HG03575 (cell line): ENCODE data around the gene ZFPM1.

Experiments used
- ATAC-seq: cut with Tn5 transposase; IDR thresholded peaks from one replicate; pipeline ENCODE4 v1.9.1; 2021; ENCODE audit not compliant: unreplicated experiment, insufficient number of reproducible peaks, low FRiP score; ENCODE audit errors: extremely low read depth

The ZFPM1 gene

DNA sequence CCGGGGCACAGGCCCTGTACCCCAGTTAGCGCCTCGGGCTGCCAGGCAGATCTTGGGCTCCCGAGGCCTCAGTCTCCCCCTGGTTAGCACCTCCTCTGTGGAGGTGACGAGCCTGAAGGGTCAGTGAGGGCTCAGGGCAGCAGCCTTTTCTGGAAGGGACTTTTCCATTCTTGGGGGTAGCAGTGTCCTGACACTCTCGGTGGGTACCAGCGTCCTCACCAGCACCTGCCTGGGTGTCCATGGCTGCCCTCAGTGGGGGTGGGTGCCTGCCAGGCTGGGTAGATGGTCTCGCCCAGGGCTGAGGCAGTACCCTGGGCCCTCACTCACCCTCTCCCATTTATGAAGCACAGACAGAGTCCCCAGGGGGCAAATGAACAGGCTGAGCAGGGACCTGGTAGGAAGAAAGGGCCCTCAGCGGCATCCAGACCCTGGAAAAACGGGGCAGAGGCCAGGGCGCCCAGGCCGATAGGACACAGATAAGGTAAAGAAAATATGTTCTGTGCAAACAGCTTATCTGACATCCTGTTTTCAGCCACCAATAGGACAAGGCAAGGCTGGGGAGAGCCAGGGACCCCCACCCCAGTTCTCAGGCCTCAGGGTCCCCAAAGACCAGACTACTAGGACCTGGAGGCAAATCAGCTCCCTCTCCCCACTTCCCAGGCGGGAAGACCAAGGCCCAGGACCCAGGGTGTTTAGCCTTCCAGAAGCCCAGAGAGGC is 50.9 kb downstream of the ZFPM1 start:
- ATAC-seq, result no peak

DNA sequence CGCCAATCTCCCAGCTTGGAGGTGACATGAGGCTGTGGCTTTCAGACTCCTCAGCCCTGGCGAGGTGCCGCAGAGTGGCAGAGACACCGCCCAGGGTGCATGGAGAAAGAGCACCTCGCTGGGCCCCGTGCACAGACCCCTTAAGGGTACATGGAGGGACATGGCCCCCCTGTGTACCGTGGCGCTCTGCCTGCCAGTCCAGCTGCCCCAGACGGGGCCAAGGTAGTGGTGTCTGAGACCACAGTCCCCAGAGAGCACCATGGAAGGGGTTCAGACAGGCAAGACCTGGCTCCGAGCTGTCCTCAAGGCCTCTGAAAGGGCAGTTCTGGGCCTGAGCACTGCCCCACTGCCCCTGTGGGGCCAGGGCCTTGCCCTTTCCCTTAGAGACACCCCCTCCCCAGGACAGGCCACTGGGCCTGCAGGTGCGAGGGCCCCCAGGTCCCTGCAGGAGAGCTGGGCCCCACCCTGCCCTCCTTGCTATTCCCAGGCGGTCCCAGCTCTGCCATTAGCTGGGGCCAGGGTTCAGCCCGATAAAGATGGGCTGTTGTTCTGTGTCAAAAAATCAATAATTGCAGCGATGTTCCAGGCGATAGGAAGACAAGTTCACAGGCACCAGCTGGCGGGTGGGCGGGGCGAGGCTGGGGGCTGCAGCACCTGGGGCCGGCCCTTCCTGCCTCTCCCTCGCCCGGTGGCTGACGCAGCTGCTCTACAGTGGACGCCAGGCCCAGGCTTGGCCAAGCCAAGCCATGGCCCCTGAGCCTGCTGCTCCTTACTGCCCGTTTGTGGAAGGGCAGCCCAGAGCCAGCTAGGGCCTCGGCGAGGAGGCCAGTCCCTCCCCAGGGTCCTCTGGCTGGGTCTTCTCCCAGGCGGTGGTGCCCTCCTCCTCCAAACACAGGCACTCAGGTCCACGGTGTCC is 51.7 kb downstream of the ZFPM1 start:
- no peak for ATAC-seq

DNA sequence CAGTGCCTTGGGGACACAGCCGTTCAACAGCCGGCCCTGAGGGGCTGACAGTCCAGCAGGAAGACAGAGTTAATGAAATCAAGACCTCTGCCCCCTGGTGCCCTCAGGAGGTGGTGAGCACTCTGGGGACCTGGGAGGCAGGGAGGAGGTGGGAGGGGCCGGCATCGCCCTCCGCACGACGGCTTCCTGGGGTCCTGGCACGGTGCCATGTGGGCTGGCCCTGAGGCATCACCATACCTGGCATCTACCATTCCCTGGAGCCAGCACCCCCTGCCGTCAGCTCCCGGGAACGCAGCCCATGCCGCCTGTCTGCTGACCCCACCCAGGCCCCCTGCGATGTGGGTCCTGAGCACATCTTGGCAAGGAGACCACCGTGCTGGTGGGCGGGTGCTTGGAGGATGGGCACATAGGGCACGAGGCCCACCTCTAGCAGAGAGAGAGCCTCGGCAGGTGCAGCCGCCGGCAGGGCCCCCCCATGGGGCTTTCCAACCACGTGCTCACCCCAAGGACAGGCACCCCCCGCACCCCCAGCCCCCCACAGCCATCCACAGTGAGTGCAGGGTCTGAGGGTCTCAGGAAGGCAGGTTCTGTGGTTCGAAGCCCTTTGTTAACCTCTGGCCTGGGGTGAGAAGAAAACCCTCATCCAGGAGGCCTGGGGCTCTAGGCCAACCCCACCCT is 52.5 kb downstream of the ZFPM1 start:
- ATAC-seq, result no peak

DNA sequence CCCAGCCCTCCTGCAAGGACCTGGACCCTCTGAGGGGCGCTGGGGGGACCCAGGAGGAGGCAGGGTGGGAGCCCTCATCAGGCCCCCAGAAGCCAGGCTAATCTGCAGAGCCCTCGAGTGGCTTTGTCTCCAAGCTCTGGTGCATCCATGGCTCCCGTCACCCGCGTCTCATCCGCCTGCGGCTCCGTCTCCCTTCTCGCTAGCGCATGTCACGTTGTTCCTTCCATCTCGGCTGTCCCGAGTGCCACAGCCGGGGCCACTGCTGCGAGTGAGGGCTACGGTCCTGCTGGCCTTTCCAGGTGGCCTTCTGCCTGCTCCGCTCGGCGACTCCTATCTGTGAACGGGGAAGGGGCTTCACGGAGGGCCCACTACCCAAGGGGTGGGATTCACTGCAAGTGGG is 53.6 kb downstream of the ZFPM1 start:
- ATAC-seq, result no peak

DNA sequence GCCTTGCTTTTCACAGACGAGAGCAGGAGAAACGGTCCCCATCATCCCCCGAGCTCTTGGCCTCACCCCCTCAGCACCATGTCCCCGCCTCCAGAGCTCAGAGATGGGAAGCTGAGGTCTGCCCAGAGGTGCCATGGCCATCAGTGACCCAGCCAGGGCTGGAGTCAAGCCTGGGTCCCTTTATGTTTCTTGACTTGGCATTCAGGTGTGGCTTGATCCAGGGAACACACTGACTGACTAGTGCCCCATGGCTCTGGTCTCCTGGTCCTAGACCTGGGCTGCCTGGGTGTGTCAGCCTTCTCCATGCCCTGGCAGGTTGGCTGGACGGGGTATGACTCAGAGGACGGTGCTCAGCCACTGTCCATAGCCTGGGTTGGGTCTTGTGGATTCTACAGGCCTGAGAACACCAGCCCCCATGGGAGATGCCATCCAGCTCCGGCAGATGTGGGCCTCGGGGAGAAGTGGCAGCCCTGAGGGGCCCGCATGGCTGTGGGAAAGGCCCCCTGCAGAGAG is 54.2 kb downstream of the ZFPM1 start:
- ATAC-seq, result no peak

DNA sequence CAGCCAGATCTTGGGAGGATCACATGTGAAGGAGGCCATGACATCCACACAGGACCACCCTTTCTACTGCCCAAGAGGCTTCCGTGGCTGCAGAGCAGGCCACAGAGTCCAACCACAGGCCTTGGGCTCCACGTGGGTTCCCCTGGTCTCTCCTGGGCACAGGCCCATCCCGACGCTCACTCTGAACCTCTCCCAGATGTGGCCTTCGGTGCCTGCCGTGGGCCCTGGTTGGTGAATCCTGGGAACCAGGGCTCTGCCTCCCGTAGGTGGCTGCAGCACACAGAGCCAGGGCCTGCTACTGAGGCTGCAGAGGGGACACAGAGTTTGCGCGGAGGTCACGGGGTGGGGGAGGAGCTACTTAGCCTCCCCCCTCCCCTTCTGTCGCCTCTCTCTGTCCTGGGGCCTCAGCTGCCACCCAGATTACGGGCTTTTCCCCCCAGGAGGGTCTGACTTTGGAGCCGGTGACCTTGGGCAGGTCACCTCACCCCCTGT is 55.3 kb downstream of the ZFPM1 start:
- no peak for ATAC-seq

DNA sequence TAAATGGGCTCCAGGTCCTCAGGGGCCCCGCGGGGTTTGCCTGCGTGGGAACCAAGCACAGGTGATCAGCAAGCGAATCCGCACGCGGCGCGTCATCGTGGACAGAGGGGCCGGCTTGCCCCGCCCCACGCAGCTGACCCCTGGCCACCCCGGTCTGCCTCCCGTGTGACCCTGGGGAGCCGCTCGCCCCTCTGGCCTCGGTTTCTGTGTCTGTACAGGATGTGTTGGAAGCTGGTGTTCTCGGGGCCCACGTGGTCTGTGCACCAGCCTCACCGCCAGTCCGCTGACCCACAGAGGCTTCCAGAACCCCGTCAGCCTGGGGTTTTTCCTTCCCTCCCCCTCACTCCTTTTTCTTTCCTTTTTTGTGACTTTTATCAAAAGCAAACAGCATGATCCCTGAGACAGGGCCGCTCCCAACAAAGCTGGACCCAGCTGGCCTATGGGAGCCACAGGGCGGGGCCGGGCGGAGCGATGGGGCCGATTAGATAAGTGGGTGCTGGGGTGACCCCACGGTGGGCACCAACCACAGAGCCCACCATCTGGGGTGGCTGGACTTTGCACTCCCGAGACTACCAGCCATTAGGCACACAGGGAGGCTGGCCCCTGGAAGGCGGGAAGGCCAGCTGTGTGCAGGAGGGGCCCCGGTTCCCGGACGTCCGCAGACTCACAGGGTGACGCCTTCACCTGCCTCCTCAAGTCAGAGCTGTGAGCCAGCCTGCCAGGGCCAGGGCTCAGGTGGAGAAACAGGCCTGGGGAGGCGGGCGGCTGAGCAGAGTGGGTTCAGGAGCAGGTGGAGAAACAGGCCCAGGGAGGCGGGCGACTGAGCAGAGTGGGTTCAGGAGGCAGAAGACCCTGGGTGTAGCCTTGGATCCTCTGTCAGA is 56.0 kb downstream of the ZFPM1 start:
- no peak for ATAC-seq

DNA sequence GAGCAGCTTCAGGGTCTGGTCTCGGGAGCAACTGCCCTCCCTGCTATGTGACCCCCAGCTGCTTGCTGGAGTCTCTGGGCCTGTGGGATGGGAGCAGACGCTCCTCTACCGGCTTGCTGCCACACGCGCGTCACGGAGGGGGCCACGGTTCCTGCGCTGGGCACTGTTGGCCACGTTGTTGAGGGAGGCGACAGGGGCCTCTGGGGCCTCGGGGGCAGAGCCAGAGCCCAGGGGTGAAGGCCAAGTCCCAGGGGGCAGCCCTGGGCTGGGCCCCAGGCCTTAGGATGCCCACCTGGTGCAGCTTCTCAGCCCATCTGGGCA is 56.6 kb downstream of the ZFPM1 start:
- ATAC-seq, result no peak

DNA sequence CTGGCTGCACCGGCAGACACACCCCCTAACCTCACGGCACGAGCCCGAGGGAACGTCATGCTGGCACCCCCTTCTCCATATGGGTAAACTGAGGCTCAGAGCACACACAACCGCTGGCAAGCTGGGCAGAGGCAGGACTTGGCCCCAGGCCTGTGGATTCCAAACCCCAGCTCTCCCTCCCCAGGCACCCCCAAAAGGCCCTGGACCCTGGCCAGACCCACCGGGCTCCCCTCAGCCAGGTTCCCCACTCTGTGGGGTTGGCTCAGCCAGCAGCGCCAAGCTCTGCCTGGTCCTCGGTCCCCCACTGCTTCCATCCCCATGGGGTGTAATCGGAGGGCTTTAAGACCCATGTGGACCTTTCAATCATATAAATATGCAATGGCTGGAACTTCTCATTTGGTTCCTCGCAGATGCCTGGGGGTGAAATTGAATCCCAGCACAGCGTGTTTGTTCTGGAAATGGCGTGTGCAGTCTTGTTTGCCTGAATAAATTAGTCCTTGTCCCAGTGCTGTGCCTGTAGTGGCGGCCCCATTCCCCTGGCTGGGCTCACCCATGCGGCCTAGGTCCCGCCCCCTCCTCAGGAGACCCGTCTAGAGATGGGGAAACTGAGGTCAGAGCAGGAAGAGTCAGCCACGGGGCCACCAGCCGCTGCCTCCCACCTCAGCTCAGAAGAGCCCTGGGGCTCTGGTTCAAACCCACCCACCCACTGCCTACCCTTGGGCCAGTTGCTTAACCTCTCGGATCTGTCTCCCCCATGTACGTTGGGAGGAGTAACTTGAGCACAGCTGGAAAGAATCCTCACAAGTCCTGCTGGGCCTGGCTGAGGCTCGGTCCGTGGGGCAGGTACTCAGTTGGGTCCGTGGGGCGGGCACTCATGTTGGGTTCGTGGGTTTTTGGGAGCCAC is 57.3 kb downstream of the ZFPM1 start:
- no peak for ATAC-seq

DNA sequence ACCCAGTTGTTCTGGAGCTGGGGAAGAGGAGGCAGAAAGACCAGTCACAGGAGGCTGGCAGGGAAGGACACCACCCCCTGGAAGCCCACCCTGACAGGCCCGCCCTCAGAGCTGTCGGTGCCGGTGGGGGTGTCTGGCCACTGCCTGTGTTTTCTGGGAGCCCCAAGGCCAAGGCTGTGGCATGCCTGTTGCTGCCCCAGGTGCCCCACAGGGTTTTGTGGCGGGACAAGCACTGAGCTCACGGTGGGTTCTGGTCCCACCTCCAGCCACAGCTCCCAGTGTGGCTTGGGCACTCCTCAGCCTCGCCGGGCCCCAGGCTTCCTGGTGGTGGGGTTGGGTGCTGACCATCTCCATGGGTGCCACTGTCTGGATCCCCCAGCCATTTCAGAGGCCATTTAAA is 58.0 kb downstream of the ZFPM1 start:
- no peak for ATAC-seq

DNA sequence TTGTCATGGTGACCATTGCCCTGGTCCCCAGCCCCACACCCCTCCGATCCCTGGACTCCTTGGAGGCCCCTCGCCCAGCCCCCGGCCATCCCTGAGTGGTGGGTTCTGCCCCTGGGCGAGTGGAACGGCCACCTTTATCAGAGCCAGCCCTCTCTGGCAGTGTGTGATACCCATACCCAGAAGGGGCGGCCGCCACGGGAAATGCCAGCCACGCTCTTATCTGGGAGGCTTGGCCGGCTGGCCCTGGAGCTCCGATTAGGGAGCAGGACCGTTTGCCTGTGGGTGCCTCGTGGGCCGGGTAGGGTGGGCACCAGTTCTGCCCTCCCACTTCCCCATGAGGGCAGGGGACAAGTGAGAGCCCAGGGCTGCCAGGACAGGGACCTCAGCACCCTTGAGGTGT is 58.8 kb downstream of the ZFPM1 start:
- ATAC-seq, result no peak

DNA sequence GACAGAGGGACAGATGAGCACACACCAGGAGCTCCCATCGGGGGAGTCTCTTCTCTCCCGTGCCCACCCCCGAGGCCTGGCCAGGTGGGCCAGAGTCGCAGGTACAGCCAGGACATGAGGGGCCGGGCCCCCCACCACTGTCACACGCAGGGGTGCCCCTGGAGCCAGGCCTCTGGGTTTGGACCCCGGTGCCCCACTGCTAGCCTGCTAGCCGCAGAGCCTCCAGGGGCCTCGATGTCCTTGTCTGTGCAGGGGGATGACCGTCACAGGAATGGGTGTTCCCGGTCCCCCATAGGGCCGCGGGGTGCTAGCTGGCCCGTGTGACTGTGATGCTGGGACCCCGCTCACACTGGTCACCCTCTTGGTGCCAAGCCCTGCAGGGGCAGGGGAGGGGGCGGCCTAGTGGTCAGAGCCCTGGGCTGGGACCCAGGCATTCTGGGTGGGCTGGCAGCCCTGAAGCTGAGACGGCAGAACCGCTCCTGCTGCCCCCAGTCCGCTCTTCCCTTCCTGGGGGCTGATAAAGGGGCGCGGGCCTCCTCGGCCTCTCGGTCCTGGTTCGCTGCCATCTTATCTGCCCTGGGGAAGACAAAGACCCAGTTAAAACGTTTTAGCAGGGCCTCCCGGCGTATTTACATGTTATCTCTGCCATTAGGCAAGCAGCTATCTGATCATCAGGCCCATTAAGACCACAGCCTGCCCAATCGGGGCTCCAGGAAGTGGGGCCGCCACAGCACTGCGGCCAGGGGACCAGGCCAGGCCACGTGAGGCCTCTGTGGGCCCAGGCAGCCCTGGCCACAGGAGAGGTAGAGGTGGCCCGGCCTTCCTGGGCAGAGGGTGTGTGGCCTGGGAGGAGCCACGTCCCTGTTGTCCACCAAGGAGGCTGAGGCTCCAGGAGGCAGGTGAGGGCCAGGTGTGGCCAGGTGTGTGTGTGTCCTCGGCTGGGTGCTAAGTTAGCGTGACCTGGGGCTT is 59.9 kb downstream of the ZFPM1 start:
- ATAC-seq, result no peak

DNA sequence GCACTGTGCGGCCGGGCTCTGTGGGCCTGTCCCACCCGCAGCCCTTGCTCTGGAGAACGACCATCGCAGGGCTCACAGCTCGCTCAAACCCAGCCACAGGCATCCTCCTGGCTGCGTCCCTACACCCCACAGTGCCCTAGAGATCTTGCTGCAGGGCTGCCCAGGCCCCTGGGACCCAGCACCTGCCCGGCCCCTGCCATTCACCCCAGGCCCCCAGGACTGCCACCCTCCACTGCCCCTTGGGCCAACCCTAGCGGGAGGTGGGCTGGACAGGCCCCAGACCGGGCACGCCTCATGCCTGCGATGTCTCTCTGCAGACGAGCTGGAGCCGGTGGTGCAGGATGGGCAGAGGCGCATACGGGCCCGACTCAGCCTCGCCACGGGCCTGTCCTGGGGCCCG is 61.0 kb downstream of the ZFPM1 start:
- no peak for ATAC-seq

DNA sequence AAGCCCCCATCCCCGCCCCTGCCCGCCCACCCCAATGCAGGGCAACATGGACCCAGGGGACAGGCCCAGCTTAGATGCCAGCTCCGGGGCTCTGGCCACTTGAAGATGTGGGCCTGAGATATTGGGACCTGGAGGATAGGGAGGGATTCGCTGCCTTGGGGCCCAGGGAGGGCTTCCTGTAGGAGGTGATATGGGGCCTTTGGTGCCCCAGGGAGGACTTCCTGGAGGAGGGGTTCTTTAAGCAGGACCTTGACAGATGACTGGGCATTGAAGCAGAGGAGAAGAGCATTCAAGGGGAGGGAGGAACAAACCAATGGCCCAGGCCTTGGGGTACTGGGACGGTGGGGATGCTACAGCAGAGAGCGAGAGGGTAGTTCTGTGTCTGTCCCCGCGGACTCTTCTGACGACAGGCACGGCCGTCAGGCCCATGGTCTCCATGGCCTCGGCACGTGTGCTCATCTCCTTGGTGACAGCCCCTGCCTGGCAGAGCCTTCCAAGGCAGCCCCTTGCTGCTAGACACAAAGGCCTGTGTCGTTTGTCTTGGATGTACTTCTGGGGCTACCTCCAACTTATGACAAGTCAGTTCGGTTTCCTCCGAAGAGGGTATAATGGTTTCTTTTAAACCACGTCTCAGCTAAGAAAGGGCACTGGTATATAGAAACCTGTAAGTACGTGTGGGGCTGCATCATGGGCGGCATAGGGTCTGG is 61.6 kb downstream of the ZFPM1 start:
- no peak for ATAC-seq

DNA sequence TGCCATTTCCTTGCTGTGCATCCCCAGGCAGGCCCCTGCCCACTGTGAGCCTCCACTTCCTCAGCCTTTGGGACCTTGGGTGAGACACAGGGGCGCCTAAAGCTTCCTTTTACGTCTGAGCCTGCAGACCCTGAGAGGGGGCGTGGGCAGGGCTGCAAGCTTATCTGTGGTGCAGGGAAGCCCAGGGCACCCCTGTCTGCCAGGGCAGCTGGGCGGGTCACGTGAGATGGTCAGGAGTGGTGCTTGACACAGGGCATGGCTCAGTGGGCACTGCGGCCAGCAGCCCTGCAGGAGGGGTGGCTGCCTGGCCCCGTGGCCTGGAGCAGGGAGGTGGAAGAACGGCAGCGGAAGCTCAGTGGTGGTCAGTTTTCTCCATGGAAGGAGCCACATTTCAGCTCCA is 62.3 kb downstream of the ZFPM1 start:
- ATAC-seq, result no peak

DNA sequence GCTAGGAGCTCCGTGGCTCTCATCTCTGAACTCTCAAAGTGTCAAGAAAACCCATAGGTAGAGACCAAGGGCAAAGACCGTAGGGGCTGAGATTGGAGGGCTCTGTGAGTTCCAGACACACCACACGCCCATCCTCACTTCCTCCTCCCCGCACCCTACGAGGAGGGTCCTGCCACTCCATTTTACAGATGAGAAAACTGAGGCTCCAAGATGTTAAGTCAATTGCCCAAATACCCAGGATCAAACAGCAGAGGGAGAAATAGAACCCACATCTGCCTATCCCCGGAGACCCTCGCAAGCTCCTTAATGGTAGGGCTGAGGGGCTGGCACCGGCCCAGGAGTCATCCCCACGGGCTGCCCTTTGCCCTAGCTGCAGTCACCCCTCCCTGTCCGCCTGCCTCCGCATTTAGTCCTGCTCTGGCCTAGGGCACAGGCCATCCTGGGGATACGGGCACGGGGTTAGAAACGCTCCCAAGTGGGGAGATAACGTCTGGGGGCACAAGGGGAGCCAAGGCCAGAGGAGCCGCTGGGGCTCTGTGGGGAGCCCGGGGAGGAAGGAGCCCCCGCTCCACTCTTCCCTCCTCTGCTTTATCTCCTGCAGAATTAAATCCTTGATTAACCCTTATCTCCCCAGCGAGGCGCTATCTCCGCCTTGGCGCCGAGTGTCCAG is 63.0 kb downstream of the ZFPM1 start:
- ATAC-seq, result no peak
